ENCODE results near the gene SREK1. TPM values are rescaled to one million over a fixed set of nuclear protein-coding genes. Genes with fewer than 3 reads are reported as not detected.

SREK1 gene
- polyA plus RNA-seq, 1 donor (not counting 4 experiments of a cell fraction or from before 2014, with no cell fraction given) = 47.5 TPM

- no peak overlapping the region for H3K27ac ChIP-seq (ENCODE audit: control insufficient read depth, insufficient read depth, low read length)
- H3K4me2 ChIP-seq (ENCODE audit: control insufficient read depth, extremely low read depth, insufficient read depth, low read depth, low read length) = no peak overlapping the region
- H4K20me1 ChIP-seq (ENCODE audit: control insufficient read depth, extremely low read depth, insufficient read depth, low read length) = no peaks in the 10 kb centered on the region
- H3K9me1 ChIP-seq (ENCODE audit: control insufficient read depth, extremely low read depth, insufficient read depth, low read length) = no peaks in the 10 kb centered on the region
- no peaks in the 10 kb centered on the region for H3K27me3 ChIP-seq (ENCODE audit: control insufficient read depth, extremely low read depth, insufficient read depth, low read length)
- dilution Hi-C loops (cut with MboI; ENCODE audit: extremely low pct_ligation_motif_present, low sequenced_read_pairs) = no loop called here
- H3K4me1 ChIP-seq (ENCODE audit: control insufficient read depth, extremely low read depth, insufficient read depth, low read length) = no peaks in the 10 kb centered on the region
- H3K79me2 ChIP-seq (ENCODE audit: control insufficient read depth, insufficient read depth, low read length) = peaks cover 5% of the 10 kb centered on the region
- no peak overlapping the region for H3K9ac ChIP-seq (ENCODE audit: control insufficient read depth, extremely low read depth, insufficient read depth, low read length)
- H3K36me3 ChIP-seq (ENCODE audit: control insufficient read depth in 2 of 2, extremely low read depth in 1 of 2, insufficient read depth in 2 of 2, low read length in 2 of 2) = peaks cover 9 to 29% of the 10 kb centered on the region in 2 experiments
- DNase-seq (ENCODE audit: low read depth, low spot score) = no peak
- FAIRE-seq = no peak
- H3K9me3 ChIP-seq (ENCODE audit: control insufficient read depth, low read depth, low read length) = no peaks in the 10 kb centered on the region
- TF ChIP-seq EZH2 (IDR thresholded peaks at IDR 0.05; ENCODE audit: low read length) = no peak
- H3K4me3 ChIP-seq (ENCODE audit: control insufficient read depth in 2 of 3, extremely low read depth in 1 of 3, insufficient read depth in 2 of 3, low read depth in 1 of 3, low read length in 3 of 3) = no peak overlapping the region
- H2AFZ ChIP-seq (ENCODE audit: control insufficient read depth, low read length) = no peak overlapping the region
Observed at GRCh38 chr5:66169534-66169933, 25.4 kb downstream of the SREK1 start.

GRCh38 chr5:66170195-66170919, 26.3 kb downstream of the SREK1 start:
- H3K79me2 ChIP-seq (ENCODE audit: control insufficient read depth, insufficient read depth, low read length) = peaks cover 7% of the 10 kb centered on the region

More at GRCh38 chr5:66170195-66170919, 26.3 kb downstream of the SREK1 start:
- no peak overlapping the region for H3K4me3 ChIP-seq (ENCODE audit: control insufficient read depth in 2 of 3, extremely low read depth in 1 of 3, insufficient read depth in 2 of 3, low read depth in 1 of 3, low read length in 3 of 3)
- TF ChIP-seq EZH2 (IDR thresholded peaks at IDR 0.05; ENCODE audit: low read length) (no peak), CTCF (optimal IDR thresholded peaks at IDR 0.05 in 1 of 3, IDR thresholded peaks at IDR 0.05 in 1 of 3, conservative IDR thresholded peaks at IDR 0.05 in 1 of 3; ENCODE audit: extremely low read depth in 1 of 3, insufficient read depth in 2 of 3, low read length in 3 of 3) (no peak)
- no peak overlapping the region for H2AFZ ChIP-seq (ENCODE audit: control insufficient read depth, low read length)
- H3K27ac ChIP-seq (ENCODE audit: control insufficient read depth, insufficient read depth, low read length) = no peak overlapping the region
- peaks cover 7 to 33% of the 10 kb centered on the region in 2 experiments for H3K36me3 ChIP-seq (ENCODE audit: control insufficient read depth in 2 of 2, extremely low read depth in 1 of 2, insufficient read depth in 2 of 2, low read length in 2 of 2)
- H3K4me2 ChIP-seq (ENCODE audit: control insufficient read depth, extremely low read depth, insufficient read depth, low read depth, low read length) = no peak overlapping the region
- no peak for FAIRE-seq
- no peaks in the 10 kb centered on the region for H3K9me3 ChIP-seq (ENCODE audit: control insufficient read depth, low read depth, low read length)
- no peaks in the 10 kb centered on the region for H4K20me1 ChIP-seq (ENCODE audit: control insufficient read depth, extremely low read depth, insufficient read depth, low read length)
- no peaks in the 10 kb centered on the region for H3K9me1 ChIP-seq (ENCODE audit: control insufficient read depth, extremely low read depth, insufficient read depth, low read length)
- H3K9ac ChIP-seq (ENCODE audit: control insufficient read depth, extremely low read depth, insufficient read depth, low read length) = no peak overlapping the region
- no peaks in the 10 kb centered on the region for H3K4me1 ChIP-seq (ENCODE audit: control insufficient read depth, extremely low read depth, insufficient read depth, low read length)
- DNase-seq (ENCODE audit: low read depth, low spot score) = no peak
- dilution Hi-C loops (cut with MboI; ENCODE audit: extremely low pct_ligation_motif_present, low sequenced_read_pairs) = no loop called here
- no peaks in the 10 kb centered on the region for H3K27me3 ChIP-seq (ENCODE audit: control insufficient read depth, extremely low read depth, insufficient read depth, low read length)

All from keratinocyte (primary cell).